HCT116 (cell line): ENCODE measurements around the gene CRYBA4. TPM values are rescaled to one million over a fixed set of nuclear protein-coding genes. Genes with fewer than 3 reads are reported as not detected.

Experiments
- ATAC-seq: fragments of 200-7000 bp; cut with Tn5 transposase; 2 replicates; pipeline ENCODE4 v1.9.1; 2020; ENCODE audit warnings: mild to moderate bottlenecking, moderate library complexity
- BruUV-seq: library from RNA; stranded (reverse); fragments of 400-500 nt; replicated peaks from 2 replicates; lab custom pipeline; 2021; lab: Mats Ljungman, UMichigan
- CTCF ChIA-PET: fragments of 300-600 bp; sonication (Branson Sonifier 250); formaldehyde crosslinking; loops from one replicate; lab custom pipeline; 2021; ENCODE audit warnings: antibody characterized with exemption; lab: Charles Lee
- POLR2A ChIA-PET: fragments of 300-600, 350-600 bp; sonication (Branson Sonifier 250); formaldehyde crosslinking; loops from one replicate; lab custom pipeline; 2021; ENCODE audit warnings: antibody characterized with exemption; lab: Charles Lee
- RAD21 ChIA-PET, 2 experiments: fragments of 300-600 bp; sonication (Branson Sonifier 250); formaldehyde crosslinking; loops; one replicate each; lab custom pipeline; 2023; ENCODE audit warnings: low total read pairs in 2 of 2; ENCODE audit not compliant: uncharacterized antibody in 2 of 2, unreplicated experiment in 2 of 2, low non-redundant PET in 1 of 2; lab: Charles Lee
- DNase-seq: peaks from one replicate; pipeline ENCODE4 v3.0.0-alpha.2; 2010; ENCODE audit warnings: low read depth, low spot score
- H2AFZ ChIP-seq: fragments of 200-600 bp; shearing (Covaris generic), sonication (generic); 2 replicates; pipeline ENCODE4 v1.6.1; 2017; ENCODE audit warnings: low read depth, mixed run types, mixed read lengths, antibody characterized with exemption, low read length; ENCODE audit not compliant: poor library complexity, severe bottlenecking
- H3K27ac ChIP-seq: 2 replicates; pipeline ENCODE4 v1.5.1; 2012; ENCODE audit warnings: low read depth, low read length
- H3K27me3 ChIP-seq: fragments of 200-600 bp; sonication (generic); 2 replicates; pipeline ENCODE4 v1.6.1; 2016; ENCODE audit warnings: mixed run types, low read length, mixed read lengths; ENCODE audit not compliant: insufficient read depth
- H3K36me3 ChIP-seq, 2 experiments: fragments of 200-500 bp in 1 of 2; fragments of 200-600 bp in 1 of 2; sonication (Bioruptor generic) in 1 of 2; sonication (generic) in 1 of 2; 2 replicates each; pipeline versions ENCODE4 v1.5.1 to v1.6.1; 2014 to 2016; ENCODE audit warnings: low read length in 2 of 2, inconsistent platforms in 1 of 2, mixed read lengths in 1 of 2, mixed run types in 1 of 2; ENCODE audit not compliant: insufficient read depth in 2 of 2, control insufficient read depth in 1 of 2
- H3K4me1 ChIP-seq, 2 experiments: fragments of 200-600 bp in 1 of 2; sonication (generic) in 1 of 2; 2 replicates each; pipeline versions ENCODE4 v1.5.1 to v1.6.1; 2012 to 2017; ENCODE audit warnings: low read length in 2 of 2, inconsistent platforms in 1 of 2, mild to moderate bottlenecking in 1 of 2, mixed read lengths in 1 of 2, mixed run types in 1 of 2, moderate library complexity in 1 of 2; ENCODE audit not compliant: insufficient read depth in 2 of 2, control insufficient read depth in 1 of 2
- H3K4me2 ChIP-seq: fragments of 200-600 bp; sonication (generic); 2 replicates; pipeline ENCODE4 v1.6.1; 2017; ENCODE audit warnings: mixed run types, low read length, mixed read lengths
- H3K4me3 ChIP-seq, 2 experiments: fragments of 200-600 bp in 1 of 2; sonication (generic) in 1 of 2; replicated peaks in 1 of 2; 2 replicates each; pipeline ENCODE4 v1.5.1; 2011 to 2016; ENCODE audit warnings: low read length in 2 of 2, control low read depth in 1 of 2, low read depth in 1 of 2, mild to moderate bottlenecking in 1 of 2, mixed read lengths in 1 of 2, mixed run types in 1 of 2
- H3K79me2 ChIP-seq: fragments of 200-600 bp; sonication (generic); 2 replicates; pipeline ENCODE4 v1.6.1; 2017; ENCODE audit warnings: mild to moderate bottlenecking, mixed run types, low read length, moderate library complexity, mixed read lengths; ENCODE audit not compliant: insufficient read depth
- H3K9ac ChIP-seq: fragments of 200-600 bp; sonication (generic); 2 replicates; pipeline ENCODE4 v1.6.1; 2016; ENCODE audit warnings: low read length, mixed read lengths
- H3K9me2 ChIP-seq: fragments of 200-600 bp; sonication (generic), shearing (Covaris generic); 2 replicates; pipeline ENCODE4 v1.6.1; 2017; ENCODE audit warnings: mixed run types, mild to moderate bottlenecking, moderate library complexity; ENCODE audit not compliant: insufficient read depth
- H3K9me3 ChIP-seq, 2 experiments: fragments of 200-500 bp in 1 of 2; fragments of 200-600 bp in 1 of 2; sonication (Bioruptor generic) in 1 of 2; sonication (generic) in 1 of 2; 2 replicates each; pipeline ENCODE4 v1.6.1; 2014 to 2017; ENCODE audit warnings: low read length in 2 of 2, mixed read lengths in 2 of 2, inconsistent platforms in 1 of 2, low read depth in 1 of 2, mild to moderate bottlenecking in 1 of 2, mixed run types in 1 of 2, moderate library complexity in 1 of 2; ENCODE audit not compliant: control insufficient read depth in 1 of 2, insufficient read depth in 1 of 2
- H4K20me1 ChIP-seq: fragments of 200-600 bp; sonication (generic), shearing (Covaris generic); 2 replicates; pipeline ENCODE4 v1.6.1; 2017; ENCODE audit warnings: mixed run types, mild to moderate bottlenecking, moderate library complexity; ENCODE audit not compliant: insufficient read depth
- CBX3 ChIP-seq: IDR thresholded peaks from 2 replicates; pipeline ENCODE4 v1.6.1; 2012; ENCODE audit warnings: low read depth
- CEBPB ChIP-seq: IDR thresholded peaks from 2 replicates; pipeline ENCODE4 v1.6.1; 2012; ENCODE audit warnings: low read depth
- ELF1 ChIP-seq: IDR thresholded peaks from 2 replicates; pipeline ENCODE4 v1.6.1; 2012; ENCODE audit warnings: low read depth, borderline replicate concordance
- EZH2phosphoT487 ChIP-seq: fragments of 200-600 bp; IDR thresholded peaks from 2 replicates; pipeline ENCODE4 v1.6.1; 2018; ENCODE audit warnings: antibody characterized with exemption, borderline replicate concordance
- FOSL1 ChIP-seq: IDR thresholded peaks from 2 replicates; pipeline ENCODE4 v1.6.1; 2012; ENCODE audit warnings: low read depth
- JUND ChIP-seq: IDR thresholded peaks from 2 replicates; pipeline ENCODE4 v1.6.1; 2012
- POLR2A ChIP-seq: IDR thresholded peaks from 2 replicates; pipeline ENCODE4 v1.7.0; 2011; ENCODE audit warnings: borderline replicate concordance; ENCODE audit not compliant: insufficient read depth, insufficient read length; ENCODE audit errors: extremely low read depth
- RAD21 ChIP-seq: IDR thresholded peaks from 2 replicates; pipeline ENCODE4 v1.6.1; 2012; ENCODE audit warnings: low read depth, mild to moderate bottlenecking
- ZNF274 ChIP-seq: fragments of 200-500 bp; sonication (Bioruptor generic); IDR thresholded peaks from 2 replicates; pipeline ENCODE4 v1.6.1; 2014; ENCODE audit warnings: mild to moderate bottlenecking, low read depth, low read length, inconsistent platforms
- intact Hi-C: fragments of 100-400 bp; cut with micrococcal nuclease; formaldehyde crosslinking; loops from 2 replicates; pipeline ENCODE4 v1.10.0; 2022
- total RNA-seq: library from RNA; stranded (reverse); gene quantifications from one replicate; pipeline ENCODE4 v1.2.1, GENCODE V29; 2021; ENCODE audit not compliant: unreplicated experiment
- TF ChIP-seq, protein P1 (sequence below): IDR thresholded peaks from 2 replicates; pipeline ENCODE4 v1.6.1; 2011; ENCODE audit warnings: mild to moderate bottlenecking, low read length, moderate library complexity; ENCODE audit not compliant: insufficient replicate concordance; ENCODE audit errors: extremely low read depth
- TF ChIP-seq, protein P2 (sequence below): IDR thresholded peaks from 2 replicates; pipeline ENCODE4 v1.6.1; 2012
- TF ChIP-seq, protein P3 (sequence below): IDR thresholded peaks from 2 replicates; pipeline ENCODE4 v1.6.1; 2012; ENCODE audit warnings: low read depth

CRYBA4 gene
- total RNA-seq, 1 experiment from 2014 or later = not detected

DNA sequence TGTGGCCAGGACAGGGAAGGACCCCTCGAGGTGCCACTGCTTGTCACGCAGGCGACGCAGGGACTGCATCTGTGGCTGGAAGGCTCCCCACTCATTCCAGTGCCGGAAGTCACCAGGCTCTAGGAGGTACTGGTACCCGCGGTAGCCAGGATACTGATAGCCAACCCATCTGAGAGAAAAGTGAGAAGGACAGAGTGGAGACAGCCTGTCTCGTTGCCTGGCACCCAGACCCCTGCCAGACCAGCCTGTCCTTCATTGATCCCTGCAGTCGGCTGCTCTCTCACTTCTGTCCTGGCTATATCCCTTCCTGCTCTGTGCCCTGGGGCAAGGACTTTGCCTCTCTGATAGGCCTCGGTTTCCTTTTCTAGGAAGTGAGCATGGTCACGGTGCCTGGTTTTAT lies 22.3 kb upstream of the CRYBA4 start:
- Histone ChIP-seq H3K79me2 (no peaks in the 10 kb centered on the region), H3K9me3 (no peaks in the 10 kb centered on the region), H4K20me1 (no peaks in the 10 kb centered on the region), H3K36me3 (no peaks in the 10 kb centered on the region), H3K4me2 (no peak overlapping the region), H3K4me3 (no peak overlapping the region), H3K4me1 (no peaks in the 10 kb centered on the region), H2AFZ (no peak overlapping the region), H3K9ac (no peak overlapping the region), H3K9me2 (no peaks in the 10 kb centered on the region), H3K27me3 (peaks cover 14% of the 10 kb centered on the region), H3K27ac (no peak overlapping the region)
- DNase-seq (no peak), ATAC-seq (no peak)
- ChIA-PET CTCF (no interaction called here), POLR2A (no interaction called here), RAD21 (no interaction called here)
- TF ChIP-seq POLR2A (no peak), JUND (no peak), ZNF274 (no peak), RAD21 (no peak), FOSL1 (no peak), CBX3 (no peak), EZH2phosphoT487 (no peak), ELF1 (no peak), CEBPB (no peak)
- TF ChIP-seq, protein P1, sequence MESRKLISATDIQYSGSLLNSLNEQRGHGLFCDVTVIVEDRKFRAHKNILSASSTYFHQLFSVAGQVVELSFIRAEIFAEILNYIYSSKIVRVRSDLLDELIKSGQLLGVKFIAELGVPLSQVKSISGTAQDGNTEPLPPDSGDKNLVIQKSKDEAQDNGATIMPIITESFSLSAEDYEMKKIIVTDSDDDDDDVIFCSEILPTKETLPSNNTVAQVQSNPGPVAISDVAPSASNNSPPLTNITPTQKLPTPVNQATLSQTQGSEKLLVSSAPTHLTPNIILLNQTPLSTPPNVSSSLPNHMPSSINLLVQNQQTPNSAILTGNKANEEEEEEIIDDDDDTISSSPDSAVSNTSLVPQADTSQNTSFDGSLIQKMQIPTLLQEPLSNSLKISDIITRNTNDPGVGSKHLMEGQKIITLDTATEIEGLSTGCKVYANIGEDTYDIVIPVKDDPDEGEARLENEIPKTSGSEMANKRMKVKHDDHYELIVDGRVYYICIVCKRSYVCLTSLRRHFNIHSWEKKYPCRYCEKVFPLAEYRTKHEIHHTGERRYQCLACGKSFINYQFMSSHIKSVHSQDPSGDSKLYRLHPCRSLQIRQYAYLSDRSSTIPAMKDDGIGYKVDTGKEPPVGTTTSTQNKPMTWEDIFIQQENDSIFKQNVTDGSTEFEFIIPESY = no peak
- TF ChIP-seq, protein P2, sequence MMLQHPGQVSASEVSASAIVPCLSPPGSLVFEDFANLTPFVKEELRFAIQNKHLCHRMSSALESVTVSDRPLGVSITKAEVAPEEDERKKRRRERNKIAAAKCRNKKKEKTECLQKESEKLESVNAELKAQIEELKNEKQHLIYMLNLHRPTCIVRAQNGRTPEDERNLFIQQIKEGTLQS = no peak
- TF ChIP-seq, protein P3, sequence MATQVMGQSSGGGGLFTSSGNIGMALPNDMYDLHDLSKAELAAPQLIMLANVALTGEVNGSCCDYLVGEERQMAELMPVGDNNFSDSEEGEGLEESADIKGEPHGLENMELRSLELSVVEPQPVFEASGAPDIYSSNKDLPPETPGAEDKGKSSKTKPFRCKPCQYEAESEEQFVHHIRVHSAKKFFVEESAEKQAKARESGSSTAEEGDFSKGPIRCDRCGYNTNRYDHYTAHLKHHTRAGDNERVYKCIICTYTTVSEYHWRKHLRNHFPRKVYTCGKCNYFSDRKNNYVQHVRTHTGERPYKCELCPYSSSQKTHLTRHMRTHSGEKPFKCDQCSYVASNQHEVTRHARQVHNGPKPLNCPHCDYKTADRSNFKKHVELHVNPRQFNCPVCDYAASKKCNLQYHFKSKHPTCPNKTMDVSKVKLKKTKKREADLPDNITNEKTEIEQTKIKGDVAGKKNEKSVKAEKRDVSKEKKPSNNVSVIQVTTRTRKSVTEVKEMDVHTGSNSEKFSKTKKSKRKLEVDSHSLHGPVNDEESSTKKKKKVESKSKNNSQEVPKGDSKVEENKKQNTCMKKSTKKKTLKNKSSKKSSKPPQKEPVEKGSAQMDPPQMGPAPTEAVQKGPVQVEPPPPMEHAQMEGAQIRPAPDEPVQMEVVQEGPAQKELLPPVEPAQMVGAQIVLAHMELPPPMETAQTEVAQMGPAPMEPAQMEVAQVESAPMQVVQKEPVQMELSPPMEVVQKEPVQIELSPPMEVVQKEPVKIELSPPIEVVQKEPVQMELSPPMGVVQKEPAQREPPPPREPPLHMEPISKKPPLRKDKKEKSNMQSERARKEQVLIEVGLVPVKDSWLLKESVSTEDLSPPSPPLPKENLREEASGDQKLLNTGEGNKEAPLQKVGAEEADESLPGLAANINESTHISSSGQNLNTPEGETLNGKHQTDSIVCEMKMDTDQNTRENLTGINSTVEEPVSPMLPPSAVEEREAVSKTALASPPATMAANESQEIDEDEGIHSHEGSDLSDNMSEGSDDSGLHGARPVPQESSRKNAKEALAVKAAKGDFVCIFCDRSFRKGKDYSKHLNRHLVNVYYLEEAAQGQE = no peak
- intact Hi-C loops = no loop called here
- BruUV-seq = no TSS peak
